GM12892 (cell line): ENCODE results near the gene OLFM1.

ENCODE experiments used
- POLR2A ChIP-seq: IDR thresholded peaks from 2 replicates; pipeline ENCODE4 v1.6.1; 2011; ENCODE audit warnings: low read depth, low read length, control low read depth
- POLR2AphosphoS5 ChIP-seq: IDR thresholded peaks from 2 replicates; pipeline ENCODE4 v1.6.1; 2011; ENCODE audit warnings: low read depth, low read length, control low read depth
- TAF1 ChIP-seq: IDR thresholded peaks from 2 replicates; pipeline ENCODE4 v1.6.1; 2011; ENCODE audit warnings: low read depth, mild to moderate bottlenecking, control low read depth, low read length, borderline replicate concordance

DNA sequence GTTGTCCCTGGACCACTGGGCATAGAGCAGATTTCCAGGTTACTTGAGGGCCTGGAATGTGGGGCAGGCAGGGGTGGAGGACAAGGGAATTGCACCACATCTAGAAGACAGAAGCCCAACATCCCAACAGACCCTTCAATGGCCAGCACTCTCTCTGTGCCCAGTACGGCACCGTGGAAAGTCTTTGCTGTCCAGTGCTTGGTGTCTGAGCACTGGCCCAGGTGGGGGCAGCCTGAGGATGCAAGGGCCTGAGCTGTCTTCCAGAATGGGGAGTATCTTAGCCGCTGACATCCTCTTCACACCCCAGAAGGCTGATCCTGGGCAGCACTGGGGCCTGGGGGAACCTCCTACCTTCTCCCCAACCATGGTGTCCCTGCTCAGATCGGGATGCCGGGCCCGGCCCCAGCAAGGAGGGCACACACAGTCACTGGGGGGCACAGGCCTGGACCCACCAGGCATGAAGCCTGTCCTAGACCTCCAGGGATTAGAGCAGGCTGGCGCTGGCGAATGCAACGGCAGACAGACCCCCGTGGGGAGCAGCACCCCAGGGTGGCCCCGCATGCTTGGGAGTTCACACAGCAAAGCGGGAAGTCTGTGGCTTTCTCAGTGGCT, 40.6 kb upstream of the OLFM1 start:
- TF ChIP-seq POLR2A = no peak
- TF ChIP-seq TAF1 = no peak
- TF ChIP-seq POLR2AphosphoS5 = no peak
